H9 (cell line): ENCODE results near the gene NUDT16L1. TPM values are rescaled to one million over a fixed set of nuclear protein-coding genes. Genes with fewer than 3 reads are reported as not detected.

ENCODE experiments used
- DNase-seq: peaks from one replicate; pipeline ENCODE4 v3.0.0-alpha.2; 2017
- H2AFZ ChIP-seq: one replicate; pipeline ENCODE4 v1.6.1; 2013; ENCODE audit warnings: mild to moderate bottlenecking, low read length, control low read depth, moderate library complexity
- H2AK5ac ChIP-seq: 2 replicates; pipeline ENCODE4 v1.6.1; 2013; ENCODE audit warnings: low read length, control low read depth, mixed read lengths; ENCODE audit not compliant: insufficient read length
- H2BK120ac ChIP-seq: one replicate; pipeline ENCODE4 v1.6.1; 2013; ENCODE audit warnings: low read depth, mild to moderate bottlenecking, low read length, control low read depth, inconsistent platforms; ENCODE audit not compliant: poor library complexity, severe bottlenecking
- H2BK12ac ChIP-seq: 2 replicates; pipeline ENCODE4 v1.6.1; 2013; ENCODE audit warnings: low read length, control low read depth, mixed read lengths, low read depth; ENCODE audit not compliant: insufficient read length
- H2BK15ac ChIP-seq: 2 replicates; pipeline ENCODE4 v1.6.1; 2013; ENCODE audit warnings: low read depth, low read length, control low read depth
- H2BK20ac ChIP-seq: one replicate; pipeline ENCODE4 v1.6.1; 2013; ENCODE audit warnings: low read depth, mild to moderate bottlenecking, low read length, control low read depth, inconsistent platforms; ENCODE audit not compliant: poor library complexity, severe bottlenecking
- H2BK5ac ChIP-seq: 2 replicates; pipeline ENCODE4 v1.6.1; 2013; ENCODE audit warnings: low read length, control low read depth, mixed read lengths; ENCODE audit not compliant: insufficient read length
- H3K14ac ChIP-seq: 2 replicates; pipeline ENCODE4 v1.6.1; 2013; ENCODE audit warnings: low read length, control low read depth; ENCODE audit not compliant: insufficient read depth
- H3K18ac ChIP-seq: 2 replicates; pipeline ENCODE4 v1.6.1; 2013; ENCODE audit warnings: low read depth, mild to moderate bottlenecking, mixed read lengths, low read length, control low read depth; ENCODE audit not compliant: insufficient read length
- H3K23ac ChIP-seq: 2 replicates; pipeline ENCODE4 v1.6.1; 2013; ENCODE audit warnings: low read length, control low read depth, mixed read lengths, low read depth; ENCODE audit not compliant: insufficient read length
- H3K23me2 ChIP-seq: 2 replicates; pipeline ENCODE4 v1.6.1; 2013; ENCODE audit warnings: low read depth, mild to moderate bottlenecking, mixed read lengths, low read length, control low read depth; ENCODE audit not compliant: insufficient read length, poor library complexity, severe bottlenecking
- H3K27ac ChIP-seq: 2 replicates; pipeline ENCODE4 v1.5.1; 2013; ENCODE audit warnings: low read length, control low read depth, mixed read lengths, low read depth; ENCODE audit not compliant: insufficient read length
- H3K27me3 ChIP-seq: 2 replicates; pipeline ENCODE4 v1.6.1; 2013; ENCODE audit warnings: low read length, control low read depth, inconsistent platforms; ENCODE audit not compliant: insufficient read depth
- H3K4ac ChIP-seq: 2 replicates; pipeline ENCODE4 v1.6.1; 2013; ENCODE audit warnings: low read depth, mild to moderate bottlenecking, control low read depth, inconsistent platforms, low read length, moderate library complexity
- H3K4me1 ChIP-seq: 2 replicates; pipeline ENCODE4 v1.6.1; 2013; ENCODE audit warnings: low read length, control low read depth, inconsistent platforms; ENCODE audit not compliant: insufficient read depth
- H3K4me2 ChIP-seq: 2 replicates; pipeline ENCODE4 v1.6.1; 2013; ENCODE audit warnings: low read length, control low read depth, mixed read lengths; ENCODE audit not compliant: insufficient read length, insufficient read depth
- H3K56ac ChIP-seq: 2 replicates; pipeline ENCODE4 v1.6.1; 2013; ENCODE audit warnings: low read depth, mild to moderate bottlenecking, mixed read lengths, low read length, control low read depth; ENCODE audit not compliant: insufficient read length
- H3K79me1 ChIP-seq: 2 replicates; pipeline ENCODE4 v1.6.1; 2013; ENCODE audit warnings: low read depth, mild to moderate bottlenecking, moderate library complexity, low read length, control low read depth, inconsistent platforms; ENCODE audit not compliant: insufficient read depth, poor library complexity, severe bottlenecking
- H3K79me2 ChIP-seq: 2 replicates; pipeline ENCODE4 v1.6.1; 2013; ENCODE audit warnings: low read length, control low read depth, inconsistent platforms; ENCODE audit not compliant: insufficient read depth
- H3K9ac ChIP-seq: 2 replicates; pipeline ENCODE4 v1.6.1; 2013; ENCODE audit warnings: low read length, control low read depth, mixed read lengths; ENCODE audit not compliant: insufficient read length; ENCODE audit errors: extremely low read depth
- H3K9me3 ChIP-seq: one replicate; pipeline ENCODE4 v1.6.1; 2013; ENCODE audit warnings: low read depth, low read length, inconsistent platforms; ENCODE audit not compliant: control insufficient read depth
- H3T11ph ChIP-seq: one replicate; pipeline ENCODE4 v1.6.1; 2013; ENCODE audit warnings: mild to moderate bottlenecking, low read length, control low read depth, inconsistent platforms
- H4K20me1 ChIP-seq: one replicate; pipeline ENCODE4 v1.6.1; 2013; ENCODE audit not compliant: control insufficient read depth, insufficient read length, insufficient read depth
- H4K5ac ChIP-seq: 2 replicates; pipeline ENCODE4 v1.6.1; 2013; ENCODE audit warnings: low read depth, mild to moderate bottlenecking, mixed read lengths, low read length, control low read depth; ENCODE audit not compliant: insufficient read length
- H4K8ac ChIP-seq: replicated peaks from 2 replicates; pipeline ENCODE4 v1.6.1; 2013; ENCODE audit warnings: low read length, control low read depth, mixed read lengths, low read depth; ENCODE audit not compliant: insufficient read length
- H4K91ac ChIP-seq: 2 replicates; pipeline ENCODE4 v1.6.1; 2013; ENCODE audit warnings: low read depth, mild to moderate bottlenecking, moderate library complexity, mixed read lengths, low read length, control low read depth; ENCODE audit not compliant: insufficient read length
- H3K27ac Mint-ChIP-seq, 3 experiments: 2 replicates in 2 of 3; 3 replicates in 1 of 3; pipeline ENCODE4 v1.8.0; 2020 to 2021; ENCODE audit warnings: mixed read lengths in 3 of 3, mild to moderate bottlenecking in 1 of 3, moderate library complexity in 1 of 3
- H3K27me3 Mint-ChIP-seq: 2 replicates; pipeline ENCODE4 v1.8.0; 2021; ENCODE audit warnings: low read depth, mild to moderate bottlenecking, moderate library complexity, mixed read lengths
- H3K36me3 Mint-ChIP-seq, 3 experiments: 2 replicates in 2 of 3; 3 replicates in 1 of 3; pipeline ENCODE4 v1.8.0; 2020 to 2021; ENCODE audit warnings: low read depth in 3 of 3, mixed read lengths in 3 of 3; ENCODE audit not compliant: insufficient read depth in 1 of 3
- H3K4me1 Mint-ChIP-seq, 2 experiments: 2 replicates each; pipeline ENCODE4 v1.8.0; 2020; ENCODE audit warnings: mixed read lengths in 2 of 2
- H3K4me3 Mint-ChIP-seq, 2 experiments: 2 replicates in 1 of 2; 3 replicates in 1 of 2; pipeline ENCODE4 v1.8.0; 2020 to 2021; ENCODE audit warnings: mild to moderate bottlenecking in 2 of 2, mixed read lengths in 2 of 2, moderate library complexity in 1 of 2
- H3K9me3 Mint-ChIP-seq, 2 experiments: 2 replicates in 1 of 2; 3 replicates in 1 of 2; pipeline ENCODE4 v1.8.0; 2020; ENCODE audit warnings: mild to moderate bottlenecking in 2 of 2, mixed read lengths in 2 of 2, moderate library complexity in 1 of 2
- WGBS: extraction: QIAGEN DNeasy Blood & Tissue Kit; methylation state at CpG from one replicate; pipeline ENCODE4 v1.1.7; 2013; ENCODE audit warnings: missing lambda C conversion rate, low lambda C conversion rate, mixed read lengths; ENCODE audit not compliant: insufficient read length; ENCODE audit errors: extremely low coverage; 5-methylcytosine and 5-hydroxymethylcytosine counted together
- total RNA-seq: library from RNA; stranded (reverse); gene quantifications from 2 replicates; pipeline ENCODE4 v1.2.1, GENCODE V29; 2021
- TF ChIP-seq, protein P1 (sequence below): fragments of 200-600 bp; sonication (generic); conservative IDR thresholded peaks from 3 replicates; pipeline ENCODE4 v1.8.0; 2021; ENCODE audit warnings: antibody characterized with exemption, mild to moderate bottlenecking

The NUDT16L1 gene
- total RNA-seq, 1 experiment from 2014 or later: 49.4 TPM

DNA sequence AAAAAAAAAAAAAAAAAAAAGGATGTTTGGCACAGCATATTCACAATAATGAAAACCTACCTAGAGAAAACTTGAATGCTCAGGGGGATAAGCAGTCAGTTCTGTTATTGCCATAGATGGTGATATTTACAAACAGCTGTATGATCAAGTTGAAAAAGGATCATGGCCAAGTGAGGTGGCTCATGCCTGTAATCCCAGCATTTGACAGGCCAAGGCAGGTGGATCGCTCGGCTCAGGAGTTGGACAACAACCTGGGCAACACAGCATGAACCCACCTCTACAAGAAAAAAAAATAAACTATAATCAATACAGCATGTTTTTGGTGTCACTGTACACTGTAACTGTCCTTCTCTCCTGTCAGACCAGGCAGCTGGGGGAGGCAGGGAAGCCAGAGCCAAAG, 21.6 kb downstream of the NUDT16L1 start:
- no peak overlapping the region for H2BK20ac ChIP-seq
- H3K27ac Mint-ChIP-seq: no peak overlapping the region

More for the DNA sequence above, 21.6 kb downstream of the NUDT16L1 start:
- Histone ChIP-seq H4K20me1 (no peaks in the 10 kb centered on the region), H3K79me1 (no peaks in the 10 kb centered on the region), H3T11ph (no peak overlapping the region), H3K27me3 (no peaks in the 10 kb centered on the region), H3K56ac (no peak overlapping the region), H3K4ac (no peak overlapping the region), H3K79me2 (no peaks in the 10 kb centered on the region), H3K27ac (no peak overlapping the region), H2BK5ac (no peak overlapping the region), H2BK15ac (no peak overlapping the region), H4K5ac (no peak overlapping the region), H3K9ac (no peak overlapping the region), H2BK12ac (no peak overlapping the region), H3K4me2 (no peak overlapping the region), H3K23me2 (no peaks in the 10 kb centered on the region), H2AK5ac (no peak overlapping the region), H3K18ac (no peak overlapping the region), H3K4me1 (peaks cover 3% of the 10 kb centered on the region; the same call in 1 of the 2 replicates), H4K91ac (no peak overlapping the region), H3K23ac (no peak overlapping the region), H4K8ac (no peak overlapping the region), H2BK120ac (no peak overlapping the region), H2AFZ (no peak overlapping the region), H3K9me3 (no peaks in the 10 kb centered on the region), H3K14ac (no peak overlapping the region)
- TF ChIP-seq, protein P1, sequence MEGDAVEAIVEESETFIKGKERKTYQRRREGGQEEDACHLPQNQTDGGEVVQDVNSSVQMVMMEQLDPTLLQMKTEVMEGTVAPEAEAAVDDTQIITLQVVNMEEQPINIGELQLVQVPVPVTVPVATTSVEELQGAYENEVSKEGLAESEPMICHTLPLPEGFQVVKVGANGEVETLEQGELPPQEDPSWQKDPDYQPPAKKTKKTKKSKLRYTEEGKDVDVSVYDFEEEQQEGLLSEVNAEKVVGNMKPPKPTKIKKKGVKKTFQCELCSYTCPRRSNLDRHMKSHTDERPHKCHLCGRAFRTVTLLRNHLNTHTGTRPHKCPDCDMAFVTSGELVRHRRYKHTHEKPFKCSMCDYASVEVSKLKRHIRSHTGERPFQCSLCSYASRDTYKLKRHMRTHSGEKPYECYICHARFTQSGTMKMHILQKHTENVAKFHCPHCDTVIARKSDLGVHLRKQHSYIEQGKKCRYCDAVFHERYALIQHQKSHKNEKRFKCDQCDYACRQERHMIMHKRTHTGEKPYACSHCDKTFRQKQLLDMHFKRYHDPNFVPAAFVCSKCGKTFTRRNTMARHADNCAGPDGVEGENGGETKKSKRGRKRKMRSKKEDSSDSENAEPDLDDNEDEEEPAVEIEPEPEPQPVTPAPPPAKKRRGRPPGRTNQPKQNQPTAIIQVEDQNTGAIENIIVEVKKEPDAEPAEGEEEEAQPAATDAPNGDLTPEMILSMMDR: no peak
- Mint-ChIP-seq H3K27me3 (no peaks in the 10 kb centered on the region), H3K4me3 (no peak overlapping the region), H3K9me3 (no peaks in the 10 kb centered on the region), H3K36me3 (peaks cover 13 to 55% (median 36%) of the 10 kb centered on the region in 3 experiments), H3K4me1 (peaks cover 18 to 33% of the 10 kb centered on the region in 2 experiments)
- no CpG with 5 or more reads among the region's 2 CpGs for WGBS
- no peak for DNase-seq
